GM12864 (cell line): ENCODE results near the gene PIMREG.

Source experiments
- DNase-seq: peaks from one replicate; pipeline ENCODE4 v3.0.0-alpha.2; 2011; ENCODE audit warnings: low read depth
- H3K4me3 ChIP-seq: 2 replicates; pipeline ENCODE4 v1.5.1; 2011; ENCODE audit warnings: mild to moderate bottlenecking, low read depth, low read length, control low read depth
- CTCF ChIP-seq: IDR thresholded peaks from 2 replicates; pipeline ENCODE4 v1.5.1; 2011; ENCODE audit warnings: low read depth, mild to moderate bottlenecking, moderate library complexity, low read length, control low read depth, inconsistent platforms; ENCODE audit errors: missing control alignments

The PIMREG gene

GRCh38 chr17:6494239-6494941 lies 50.1 kb downstream of the PIMREG start:
- H3K4me3 ChIP-seq: no peak overlapping the region
- no peak for DNase-seq
- TF ChIP-seq CTCF: no peak

GRCh38 chr17:6495450-6496115 lies 51.3 kb downstream of the PIMREG start:
- TF ChIP-seq CTCF: no peak
- no peak for DNase-seq
- no peak overlapping the region for H3K4me3 ChIP-seq

GRCh38 chr17:6496116-6496481 lies 51.8 kb downstream of the PIMREG start:
- no peak overlapping the region for H3K4me3 ChIP-seq
- no peak for TF ChIP-seq CTCF
- DNase-seq: peak; percentile 37

- TF ChIP-seq CTCF: no peak
- no peak for DNase-seq
- H3K4me3 ChIP-seq: no peak overlapping the region
These were observed 52.6 kb downstream of the PIMREG start for GRCh38 chr17:6496640-6497441.

GRCh38 chr17:6497496-6498221 lies 53.4 kb downstream of the PIMREG start:
- TF ChIP-seq CTCF: no peak
- no peak overlapping the region for H3K4me3 ChIP-seq
- DNase-seq: no peak

- no peak for TF ChIP-seq CTCF
- no peak for DNase-seq
- H3K4me3 ChIP-seq: no peak overlapping the region
These were observed 54.1 kb downstream of the PIMREG start for GRCh38 chr17:6498356-6498755.
